ENCODE measurements around the gene CARS2. TPM values are rescaled to one million over a fixed set of nuclear protein-coding genes. Genes with fewer than 3 reads are reported as not detected.

The CARS2 gene
- total RNA-seq, 4 donors from 2014 or later: 22.5 to 34.8 (median 28.0) TPM

- in situ Hi-C loops (cut with MboI; ENCODE audit: low sequenced_read_pairs in 4 of 4): no loop called here
- no peaks in the 10 kb centered on the region for H3K9me3 ChIP-seq
- peaks cover 13% of the 10 kb centered on the region in 2 donors for H3K4me1 ChIP-seq
- intact Hi-C loops (cut with DNase I; ENCODE audit: low total_unique reads): no loop called here
- ATAC-seq (peak in 1 of 2 donors; percentile 42), DNase-seq (peak in 1 of 2 donors; percentile 61)
- H3K27me3 ChIP-seq: no peaks in the 10 kb centered on the region
- H3K27ac ChIP-seq: peak overlapping the region; percentile 42 to 54 (median 48)
- TF ChIP-seq POLR2A (IDR thresholded peaks at IDR 0.05): no peak
- TF ChIP-seq, protein P1, sequence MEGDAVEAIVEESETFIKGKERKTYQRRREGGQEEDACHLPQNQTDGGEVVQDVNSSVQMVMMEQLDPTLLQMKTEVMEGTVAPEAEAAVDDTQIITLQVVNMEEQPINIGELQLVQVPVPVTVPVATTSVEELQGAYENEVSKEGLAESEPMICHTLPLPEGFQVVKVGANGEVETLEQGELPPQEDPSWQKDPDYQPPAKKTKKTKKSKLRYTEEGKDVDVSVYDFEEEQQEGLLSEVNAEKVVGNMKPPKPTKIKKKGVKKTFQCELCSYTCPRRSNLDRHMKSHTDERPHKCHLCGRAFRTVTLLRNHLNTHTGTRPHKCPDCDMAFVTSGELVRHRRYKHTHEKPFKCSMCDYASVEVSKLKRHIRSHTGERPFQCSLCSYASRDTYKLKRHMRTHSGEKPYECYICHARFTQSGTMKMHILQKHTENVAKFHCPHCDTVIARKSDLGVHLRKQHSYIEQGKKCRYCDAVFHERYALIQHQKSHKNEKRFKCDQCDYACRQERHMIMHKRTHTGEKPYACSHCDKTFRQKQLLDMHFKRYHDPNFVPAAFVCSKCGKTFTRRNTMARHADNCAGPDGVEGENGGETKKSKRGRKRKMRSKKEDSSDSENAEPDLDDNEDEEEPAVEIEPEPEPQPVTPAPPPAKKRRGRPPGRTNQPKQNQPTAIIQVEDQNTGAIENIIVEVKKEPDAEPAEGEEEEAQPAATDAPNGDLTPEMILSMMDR (IDR thresholded peaks at IDR 0.05 in 4 of 5, conservative IDR thresholded peaks at IDR 0.05 in 1 of 5): no peak
- H3K4me3 ChIP-seq: no peak overlapping the region
- H3K36me3 ChIP-seq: peaks cover 3 to 51% of the 10 kb centered on the region in 2 donors
Measured at GRCh38 chr13:110640591-110641029, 65.3 kb downstream of the CARS2 start.

GRCh38 chr13:110639935-110640334 is 66.0 kb downstream of the CARS2 start:
- ATAC-seq (no peak), DNase-seq (no peak)
- Histone ChIP-seq H3K27me3 (no peaks in the 10 kb centered on the region), H3K27ac (peak overlapping the region in 2 of 4 donors; percentile 51 to 54), H3K4me1 (peaks cover 13% of the 10 kb centered on the region in 2 donors), H3K9me3 (no peaks in the 10 kb centered on the region), H3K36me3 (peaks cover 3 to 58% of the 10 kb centered on the region in 2 donors), H3K4me3 (no peak overlapping the region)
- intact Hi-C loops (cut with DNase I; ENCODE audit: low total_unique reads): no loop called here
- TF ChIP-seq, protein P1 (IDR thresholded peaks at IDR 0.05 in 4 of 5, conservative IDR thresholded peaks at IDR 0.05 in 1 of 5): no peak
- TF ChIP-seq POLR2A (IDR thresholded peaks at IDR 0.05): no peak
- in situ Hi-C loops (cut with MboI; ENCODE audit: low sequenced_read_pairs in 4 of 4): no loop called here

DNA sequence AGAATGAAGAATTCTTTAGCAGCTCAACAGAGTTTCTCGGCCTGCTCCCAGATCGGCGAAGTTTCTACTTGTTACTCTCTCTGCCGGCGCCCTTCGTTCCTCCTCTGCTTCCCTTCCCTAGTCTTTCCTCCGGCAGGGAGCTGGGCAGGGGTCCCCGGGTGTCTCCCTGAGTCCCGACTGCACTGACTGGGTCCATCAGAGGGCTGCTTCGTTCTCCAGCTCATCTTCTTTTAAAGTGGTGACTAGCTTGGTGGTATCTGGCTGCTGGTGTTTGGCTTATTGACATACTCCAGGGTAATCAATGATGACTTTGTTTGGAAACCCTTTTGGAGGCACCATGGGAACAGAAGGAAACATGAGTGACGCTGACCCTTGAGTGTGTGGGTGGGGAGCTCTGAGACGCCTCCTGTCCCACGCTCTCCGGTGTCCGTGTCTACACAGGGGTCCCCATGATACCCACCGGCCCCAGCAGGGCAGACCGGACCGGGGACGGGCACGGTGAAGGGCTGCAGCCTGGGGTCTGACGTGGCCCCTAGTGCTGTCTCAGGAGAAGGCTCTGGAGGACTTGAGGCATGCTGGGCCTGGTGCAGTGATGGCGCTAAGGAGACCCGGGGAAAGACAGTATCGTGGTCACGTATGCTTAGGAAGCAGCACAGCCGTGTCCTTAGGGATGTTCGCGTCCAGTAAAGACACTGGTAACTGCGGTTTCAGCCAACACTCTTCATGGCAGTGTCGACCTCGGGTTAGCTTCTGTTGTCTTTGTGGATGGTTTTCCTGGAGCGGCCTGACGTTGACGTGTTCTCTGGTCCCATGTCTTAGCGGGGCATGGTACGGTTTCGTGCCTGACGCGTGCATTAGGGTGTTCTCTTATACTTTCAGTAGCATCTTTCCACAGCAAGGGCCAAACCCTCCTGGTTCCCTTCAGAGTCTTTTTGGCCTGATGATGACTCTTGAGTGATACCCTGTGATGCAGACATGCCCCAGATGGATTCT is 66.8 kb downstream of the CARS2 start:
- Histone ChIP-seq H3K4me1 (peaks cover 13% of the 10 kb centered on the region in 2 donors), H3K36me3 (peaks cover 3 to 64% of the 10 kb centered on the region in 2 donors), H3K27me3 (no peaks in the 10 kb centered on the region), H3K9me3 (no peaks in the 10 kb centered on the region), H3K27ac (no peak overlapping the region), H3K4me3 (no peak overlapping the region)
- in situ Hi-C loops (cut with MboI; ENCODE audit: low sequenced_read_pairs in 4 of 4) (no loop called here), intact Hi-C loops (cut with DNase I; ENCODE audit: low total_unique reads) (no loop called here)
- TF ChIP-seq POLR2A (IDR thresholded peaks at IDR 0.05): no peak
- no peak for DNase-seq
- no peak for ATAC-seq

- Histone ChIP-seq H3K36me3 (peaks cover 0 to 64% of the 10 kb centered on the region in 2 donors), H3K4me1 (peaks cover 16 to 19% of the 10 kb centered on the region in 2 donors), H3K27me3 (no peaks in the 10 kb centered on the region), H3K4me3 (no peak overlapping the region), H3K9me3 (no peaks in the 10 kb centered on the region), H3K27ac (no peak overlapping the region)
- in situ Hi-C loops (cut with MboI; ENCODE audit: low sequenced_read_pairs in 4 of 4): no loop called here
- TF ChIP-seq, protein P1 (IDR thresholded peaks at IDR 0.05 in 4 of 5, conservative IDR thresholded peaks at IDR 0.05 in 1 of 5): no peak
- no peak for TF ChIP-seq POLR2A (IDR thresholded peaks at IDR 0.05)
- no peak for ATAC-seq
- no peak for DNase-seq
- intact Hi-C loops (cut with DNase I; ENCODE audit: low total_unique reads): no loop called here
Measured at GRCh38 chr13:110638257-110638656, 67.7 kb downstream of the CARS2 start.

- Histone ChIP-seq H3K4me1 (peaks cover 16 to 20% of the 10 kb centered on the region in 2 donors), H3K36me3 (peaks cover 0 to 60% of the 10 kb centered on the region in 2 donors), H3K9me3 (no peaks in the 10 kb centered on the region), H3K4me3 (no peak overlapping the region), H3K27me3 (no peaks in the 10 kb centered on the region), H3K27ac (no peak overlapping the region)
- in situ Hi-C loops (cut with MboI; ENCODE audit: low sequenced_read_pairs in 4 of 4): no loop called here
- TF ChIP-seq, protein P1 (IDR thresholded peaks at IDR 0.05 in 4 of 5, conservative IDR thresholded peaks at IDR 0.05 in 1 of 5): no peak
- no peak for TF ChIP-seq POLR2A (IDR thresholded peaks at IDR 0.05)
- DNase-seq (no peak), ATAC-seq (no peak)
- intact Hi-C loops (cut with DNase I; ENCODE audit: low total_unique reads): no loop called here
Measured at GRCh38 chr13:110637747-110638146, 68.2 kb downstream of the CARS2 start.
